Measurements from ENCODE around the gene CGREF1.

GRCh38 chr2:27099334-27099955 lies 19.5 kb downstream of the CGREF1 start:
- TF ChIP-seq CTCF (conservative IDR thresholded peaks at IDR 0.05 in 1 of 2, IDR thresholded peaks at IDR 0.05 in 1 of 2; ENCODE audit: extremely low read depth in 1 of 2, insufficient read depth in 1 of 2, low read depth in 1 of 2, low read length in 2 of 2) (no peak), EZH2 (IDR thresholded peaks at IDR 0.05; ENCODE audit: borderline replicate concordance, low read length) (no peak)

Data from mammary epithelial cell (primary cell).